Breast epithelium (tissue), 4 donors: ENCODE measurements around the gene STRIP1. TPM values are rescaled to one million over a fixed set of nuclear protein-coding genes. Genes with fewer than 3 reads are reported as not detected.
A peak's percentile ranks its signal among the peaks of the same experiment; 100 is the strongest.

Source experiments
- DNase-seq, 2 donors: peaks; one replicate each; pipeline ENCODE4 v3.0.0-alpha.2; 2019; ENCODE audit warnings: low spot score in 2 of 2
- H3K27ac ChIP-seq, 2 donors: fragments of 200-600 bp; sonication (generic) in 1 of 2; one replicate each; pipeline ENCODE4 v1.5.1; 2016 to 2019; ENCODE audit warnings: mild to moderate bottlenecking in 1 of 2
- H3K27me3 ChIP-seq, 2 donors: fragments of 200-600 bp; sonication (generic) in 1 of 2; one replicate each; pipeline versions ENCODE4 v1.5.1 to v1.6.0; 2017 to 2019; ENCODE audit warnings: control low read depth in 1 of 2, mild to moderate bottlenecking in 1 of 2
- H3K36me3 ChIP-seq: fragments of 200-600 bp; one replicate; pipeline ENCODE4 v1.5.1; 2019
- H3K4me1 ChIP-seq, 2 donors: fragments of 200-600 bp; sonication (generic); one replicate each; pipeline ENCODE4 v1.5.1; 2016 to 2019; ENCODE audit warnings: control low read depth in 1 of 2
- H3K4me3 ChIP-seq, 3 donors: fragments of 200-600 bp; sonication (generic); 1 replicate in 2 of 3; 2 replicates in 1 of 3; pipeline ENCODE4 v1.5.1; 2016 to 2019; ENCODE audit warnings: mild to moderate bottlenecking in 3 of 3, moderate library complexity in 2 of 3
- H3K9me3 ChIP-seq, 2 donors: fragments of 200-600 bp; sonication (generic) in 1 of 2; one replicate each; pipeline ENCODE4 v1.5.1; 2016 to 2019; ENCODE audit warnings: control low read depth in 1 of 2
- POLR2A ChIP-seq: fragments of 450-650 bp; IDR thresholded peaks from one replicate; pipeline ENCODE4 v1.6.1; 2016; ENCODE audit warnings: antibody characterized with exemption, mild to moderate bottlenecking, moderate library complexity
- POLR2AphosphoS5 ChIP-seq, 3 donors: sonication (generic); formaldehyde crosslinking; IDR thresholded peaks; one replicate each; pipeline ENCODE4 v1.6.1; 2017; ENCODE audit warnings: antibody characterized with exemption in 3 of 3
- intact Hi-C: fragments of 100-400 bp; cut with DNase I; formaldehyde crosslinking; loops from one replicate; pipeline ENCODE4 v1.15.1; 2023; ENCODE audit warnings: low total_unique reads
- total RNA-seq, 3 donors: library from RNA; depleted of rRNA; stranded (reverse); fragments of >200 nt; gene quantifications; one replicate each; pipeline ENCODE4 v1.1.0, GENCODE V29; 2016
- TF ChIP-seq, protein P1 (sequence below), 3 donors: fragments of 450-650 bp; IDR thresholded peaks; one replicate each; pipeline ENCODE4 v1.5.1; 2016 to 2017; ENCODE audit warnings: antibody characterized with exemption in 3 of 3, mild to moderate bottlenecking in 3 of 3, moderate library complexity in 3 of 3

The STRIP1 gene
- total RNA-seq, 3 donors from 2014 or later: 35.7 to 59.0 (median 56.6) TPM

DNA sequence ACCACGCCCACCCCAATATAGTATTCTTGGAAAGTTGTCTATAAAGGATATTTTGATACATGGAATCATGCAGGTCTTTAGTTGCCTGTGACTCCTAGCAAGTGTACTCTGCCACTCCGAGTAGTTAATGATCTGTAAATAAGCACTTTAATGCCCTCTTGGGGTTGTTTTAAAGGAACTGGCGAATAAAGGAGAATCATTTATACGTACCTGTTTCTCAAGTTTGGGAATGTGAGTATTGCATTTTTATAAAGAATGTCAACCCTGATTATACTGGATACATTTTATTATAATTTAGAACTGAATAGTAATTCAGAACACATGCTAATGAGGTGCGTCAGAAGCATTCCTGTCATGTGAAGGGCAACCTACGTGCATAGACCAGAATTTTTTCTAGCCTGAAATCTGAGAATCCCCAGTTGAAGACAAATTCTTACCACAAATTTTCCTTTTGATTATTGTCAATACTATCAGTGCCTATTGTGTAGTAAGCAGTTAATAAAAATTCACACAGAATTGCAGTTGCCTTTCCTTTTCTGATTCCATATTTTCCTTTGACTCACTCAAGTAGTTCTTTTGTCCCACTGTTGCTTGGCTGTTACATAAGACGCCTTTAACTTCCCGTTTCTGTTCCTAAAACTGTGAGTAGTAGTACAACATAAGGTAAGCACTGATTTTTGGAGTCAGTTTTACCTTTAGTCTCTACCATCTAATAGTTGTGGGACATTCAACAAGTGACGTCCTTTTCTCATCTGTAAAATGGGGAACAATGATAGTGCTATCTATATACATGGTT, 44.7 kb upstream of the STRIP1 start:
- Histone ChIP-seq H3K9me3 (no peaks in the 10 kb centered on the region), H3K4me1 (peaks cover 0 to 27% of the 10 kb centered on the region in 2 donors), H3K4me3 (no peak overlapping the region), H3K27ac (no peak overlapping the region), H3K27me3 (no peaks in the 10 kb centered on the region), H3K36me3 (no peaks in the 10 kb centered on the region)
- TF ChIP-seq POLR2AphosphoS5 (IDR thresholded peaks at IDR 0.05) (no peak), POLR2A (no peak)
- TF ChIP-seq, protein P1, sequence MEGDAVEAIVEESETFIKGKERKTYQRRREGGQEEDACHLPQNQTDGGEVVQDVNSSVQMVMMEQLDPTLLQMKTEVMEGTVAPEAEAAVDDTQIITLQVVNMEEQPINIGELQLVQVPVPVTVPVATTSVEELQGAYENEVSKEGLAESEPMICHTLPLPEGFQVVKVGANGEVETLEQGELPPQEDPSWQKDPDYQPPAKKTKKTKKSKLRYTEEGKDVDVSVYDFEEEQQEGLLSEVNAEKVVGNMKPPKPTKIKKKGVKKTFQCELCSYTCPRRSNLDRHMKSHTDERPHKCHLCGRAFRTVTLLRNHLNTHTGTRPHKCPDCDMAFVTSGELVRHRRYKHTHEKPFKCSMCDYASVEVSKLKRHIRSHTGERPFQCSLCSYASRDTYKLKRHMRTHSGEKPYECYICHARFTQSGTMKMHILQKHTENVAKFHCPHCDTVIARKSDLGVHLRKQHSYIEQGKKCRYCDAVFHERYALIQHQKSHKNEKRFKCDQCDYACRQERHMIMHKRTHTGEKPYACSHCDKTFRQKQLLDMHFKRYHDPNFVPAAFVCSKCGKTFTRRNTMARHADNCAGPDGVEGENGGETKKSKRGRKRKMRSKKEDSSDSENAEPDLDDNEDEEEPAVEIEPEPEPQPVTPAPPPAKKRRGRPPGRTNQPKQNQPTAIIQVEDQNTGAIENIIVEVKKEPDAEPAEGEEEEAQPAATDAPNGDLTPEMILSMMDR (IDR thresholded peaks at IDR 0.05): no peak
- intact Hi-C loops: loop anchor here (10.0 kb wide), 1 partner anchor 85 kb away; no protein-coding TSS in a partner anchor
- no peak for DNase-seq

DNA sequence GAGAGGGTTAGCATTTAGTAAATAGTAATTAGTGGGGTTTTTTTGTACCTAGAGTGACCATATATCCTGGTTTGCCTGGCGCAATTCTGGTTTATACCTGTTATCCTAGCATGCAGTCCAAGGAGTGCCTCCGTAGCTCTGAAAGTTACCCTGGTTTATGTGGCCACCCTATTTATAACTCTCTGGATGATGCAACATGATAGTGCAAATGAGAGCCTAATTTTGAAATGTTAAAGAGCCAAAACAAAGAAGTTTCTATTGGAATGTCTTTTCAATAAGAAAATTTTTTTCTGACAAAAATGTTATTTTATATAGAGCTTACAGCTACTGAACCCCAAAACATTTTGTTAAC, 44.1 kb upstream of the STRIP1 start:
- Histone ChIP-seq H3K4me1 (peaks cover 0 to 27% of the 10 kb centered on the region in 2 donors), H3K9me3 (no peaks in the 10 kb centered on the region), H3K4me3 (no peak overlapping the region), H3K27ac (no peak overlapping the region), H3K36me3 (no peaks in the 10 kb centered on the region), H3K27me3 (no peaks in the 10 kb centered on the region)
- intact Hi-C loops: no loop called here
- no peak for DNase-seq
- TF ChIP-seq, protein P1 (IDR thresholded peaks at IDR 0.05): no peak
- TF ChIP-seq POLR2A (no peak), POLR2AphosphoS5 (IDR thresholded peaks at IDR 0.05) (no peak)

DNA sequence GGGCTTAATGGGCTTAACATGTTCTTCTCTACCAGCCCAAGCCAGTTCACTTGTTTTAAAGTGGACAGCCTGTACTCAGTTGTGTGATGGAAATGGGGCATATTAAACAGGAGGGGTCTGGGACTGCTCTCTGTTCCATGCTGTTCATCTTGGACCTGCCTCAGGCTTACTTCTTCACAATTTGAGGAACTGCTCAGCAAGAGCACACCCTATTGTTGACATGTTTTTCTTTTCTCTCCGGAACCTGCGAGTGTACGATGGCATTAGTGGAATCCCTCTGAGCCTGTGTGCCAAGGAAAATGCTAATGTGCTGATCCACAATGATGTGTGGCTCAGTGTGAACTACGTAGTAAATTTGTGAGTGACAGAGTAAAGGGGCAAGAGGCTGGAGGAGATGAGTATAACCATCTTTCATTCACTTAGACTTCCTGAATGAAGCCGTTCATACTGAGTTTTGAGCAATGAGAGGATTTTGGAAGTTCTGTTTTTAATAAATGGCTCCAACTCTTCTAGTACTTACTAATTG, 43.0 kb upstream of the STRIP1 start:
- H3K4me1 ChIP-seq: peaks cover 0 to 17% of the 10 kb centered on the region in 2 donors
- TF ChIP-seq, protein P1 (IDR thresholded peaks at IDR 0.05): no peak
- no peak for TF ChIP-seq POLR2A
- TF ChIP-seq POLR2AphosphoS5 (IDR thresholded peaks at IDR 0.05): no peak
- no peaks in the 10 kb centered on the region for H3K9me3 ChIP-seq

DNA sequence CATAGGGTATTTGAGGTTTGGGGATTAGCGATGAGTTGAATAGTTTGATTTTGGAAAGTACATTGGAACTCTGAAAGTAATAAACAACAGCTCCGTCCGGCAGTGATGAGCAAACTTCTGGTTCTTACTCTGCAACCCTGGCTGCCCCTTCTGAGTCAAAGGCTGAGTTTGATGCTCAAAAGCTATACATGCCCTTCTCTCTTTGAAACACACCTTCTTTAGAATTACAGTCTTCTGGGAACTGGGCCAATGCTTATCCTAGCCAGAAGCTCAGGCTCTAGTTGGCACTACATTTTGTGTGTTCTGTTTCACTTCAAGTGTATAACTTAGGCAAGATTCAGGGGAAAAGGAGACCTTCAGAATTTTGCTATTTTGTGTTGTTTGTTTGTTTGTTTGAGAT, 40.5 kb upstream of the STRIP1 start:
- TF ChIP-seq POLR2AphosphoS5 (IDR thresholded peaks at IDR 0.05) (no peak), POLR2A (no peak)
- TF ChIP-seq, protein P1 (IDR thresholded peaks at IDR 0.05): no peak
- H3K27me3 ChIP-seq: no peaks in the 10 kb centered on the region
- H3K36me3 ChIP-seq: no peaks in the 10 kb centered on the region
- H3K27ac ChIP-seq: peak overlapping the region in 1 of 2 donors; percentile 13
- H3K4me3 ChIP-seq: no peak overlapping the region
- H3K4me1 ChIP-seq: peaks cover 0 to 6% of the 10 kb centered on the region in 2 donors
- H3K9me3 ChIP-seq: no peaks in the 10 kb centered on the region
- DNase-seq: no peak
- intact Hi-C loops: no loop called here

More for the DNA sequence above, 43.0 kb upstream of the STRIP1 start:
- Histone ChIP-seq H3K27me3 (no peaks in the 10 kb centered on the region), H3K4me3 (no peak overlapping the region), H3K36me3 (no peaks in the 10 kb centered on the region), H3K27ac (no peak overlapping the region)
- DNase-seq: no peak
- intact Hi-C loops: no loop called here

DNA sequence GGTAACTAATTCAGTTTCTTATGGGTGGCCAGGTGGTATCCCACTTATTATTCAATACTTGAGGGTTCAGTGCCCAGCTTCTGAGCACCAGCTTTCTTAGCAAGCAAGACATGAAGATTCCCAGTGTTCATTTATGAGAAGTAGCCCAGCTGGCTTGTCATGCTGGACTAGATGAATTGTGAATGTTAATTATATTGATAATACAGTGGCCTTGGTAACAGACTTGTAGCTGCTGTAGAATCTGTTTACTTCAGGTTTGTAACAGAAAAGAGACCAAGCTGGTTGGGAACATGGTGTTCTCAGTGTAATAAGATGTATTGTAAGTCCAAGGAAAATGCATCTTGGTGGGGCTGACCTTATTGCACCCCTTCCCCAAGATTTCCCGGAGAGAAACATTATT, 39.8 kb upstream of the STRIP1 start:
- Histone ChIP-seq H3K27ac (peak overlapping the region in 1 of 2 donors; percentile 13), H3K27me3 (no peaks in the 10 kb centered on the region), H3K36me3 (no peaks in the 10 kb centered on the region), H3K9me3 (no peaks in the 10 kb centered on the region), H3K4me1 (peaks cover 0 to 6% of the 10 kb centered on the region in 2 donors), H3K4me3 (no peak overlapping the region)
- DNase-seq: no peak
- intact Hi-C loops: no loop called here
- no peak for TF ChIP-seq POLR2AphosphoS5 (IDR thresholded peaks at IDR 0.05)
- no peak for TF ChIP-seq POLR2A
- TF ChIP-seq, protein P1 (IDR thresholded peaks at IDR 0.05): no peak
